Dedifferentiated amniotic fluid mesenchymal stem cell (primary cell): Measurements from ENCODE around the gene ROBO4.

ENCODE experiments used
- DNase-seq: peaks from one replicate; pipeline ENCODE4 v3.0.0-alpha.2; 2016; ENCODE audit errors: extremely low spot score

ROBO4 gene

DNA sequence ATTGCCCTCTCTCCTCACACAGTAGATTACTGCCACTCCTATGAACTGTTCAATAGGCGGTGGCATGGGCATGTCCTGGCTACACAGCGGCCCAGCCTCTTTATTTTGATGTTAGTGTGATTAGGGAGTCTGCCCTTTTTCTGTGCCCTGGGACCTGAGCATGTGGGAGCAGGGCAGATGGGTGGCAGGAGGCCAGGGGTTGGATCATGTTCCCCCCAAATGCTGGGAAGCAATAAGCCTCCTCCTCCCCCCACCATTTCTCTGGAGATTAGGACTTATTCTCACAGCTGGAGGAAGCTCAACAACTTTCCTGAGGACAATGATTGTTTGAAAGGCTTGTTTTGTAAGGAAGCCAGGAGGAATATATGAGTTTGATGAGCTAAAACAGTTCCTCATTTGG lies 22.2 kb upstream of the ROBO4 start:
- DNase-seq = no peak

DNA sequence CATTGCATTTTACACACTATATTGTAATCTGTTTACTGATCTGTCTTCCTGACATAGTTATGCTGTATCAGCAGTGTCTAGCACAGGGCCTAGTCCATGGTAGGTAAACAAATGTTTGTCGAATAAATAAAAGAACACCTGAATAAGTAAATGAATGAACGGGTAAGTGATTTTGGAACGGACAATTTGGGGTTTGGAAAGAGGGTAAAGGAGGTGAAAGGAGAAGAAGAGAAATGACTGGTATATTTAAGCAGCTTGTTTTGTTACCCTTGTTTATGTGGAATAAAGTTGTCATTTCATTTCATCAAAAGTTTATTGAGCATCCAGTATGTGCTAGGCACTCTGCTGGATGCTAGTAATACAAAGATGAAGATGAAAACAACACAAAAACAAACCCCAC lies 21.3 kb upstream of the ROBO4 start, which contains the start of gene HEPN1:
Gene HEPN1 (plus strand): TSS at position 301 of the 400 bp plus-strand sequence.
- no peak for DNase-seq

DNA sequence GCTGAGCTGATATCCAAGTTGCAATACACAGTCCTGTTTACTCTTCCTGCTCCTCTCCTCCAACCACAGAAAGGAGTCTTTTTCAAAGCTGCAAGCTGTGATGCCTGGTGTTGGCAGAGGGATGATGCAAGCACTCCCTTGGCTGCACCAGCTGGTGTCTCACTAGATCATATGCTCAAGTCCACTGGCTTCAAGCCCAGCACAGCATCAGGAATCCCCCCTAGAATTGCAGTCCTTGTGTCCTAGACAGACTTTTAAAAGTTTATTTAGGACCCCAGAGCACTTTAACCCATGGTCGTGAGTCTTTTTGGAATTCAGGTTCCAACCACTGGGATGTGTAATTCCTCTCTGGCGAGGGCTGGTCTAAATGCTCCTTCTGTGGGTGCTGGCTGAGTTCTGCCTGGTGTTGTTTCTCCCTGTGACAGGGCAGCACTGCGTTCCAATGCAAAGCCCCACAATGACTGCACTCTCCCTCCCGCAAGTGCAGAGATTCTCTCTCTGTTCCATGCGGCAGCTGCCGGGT lies 19.5 kb upstream of the ROBO4 start:
- no peak for DNase-seq

DNA sequence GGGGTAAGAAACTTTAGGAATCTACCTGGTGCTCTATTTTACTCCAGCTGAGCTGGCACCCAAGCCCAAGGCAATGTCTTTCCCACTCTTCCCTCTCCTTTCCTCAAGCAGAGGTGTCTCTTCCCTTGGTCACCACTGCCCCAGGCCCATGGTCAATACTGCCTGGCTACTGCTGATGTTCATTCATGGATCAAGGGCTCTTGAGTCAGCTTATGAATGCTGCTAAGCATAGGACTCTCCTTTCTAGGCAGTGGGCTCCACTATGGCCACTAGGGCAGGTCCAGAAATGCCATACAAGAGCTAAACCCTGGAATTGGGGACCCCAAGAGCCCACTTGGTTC lies 18.7 kb upstream of the ROBO4 start:
- DNase-seq = no peak

DNA sequence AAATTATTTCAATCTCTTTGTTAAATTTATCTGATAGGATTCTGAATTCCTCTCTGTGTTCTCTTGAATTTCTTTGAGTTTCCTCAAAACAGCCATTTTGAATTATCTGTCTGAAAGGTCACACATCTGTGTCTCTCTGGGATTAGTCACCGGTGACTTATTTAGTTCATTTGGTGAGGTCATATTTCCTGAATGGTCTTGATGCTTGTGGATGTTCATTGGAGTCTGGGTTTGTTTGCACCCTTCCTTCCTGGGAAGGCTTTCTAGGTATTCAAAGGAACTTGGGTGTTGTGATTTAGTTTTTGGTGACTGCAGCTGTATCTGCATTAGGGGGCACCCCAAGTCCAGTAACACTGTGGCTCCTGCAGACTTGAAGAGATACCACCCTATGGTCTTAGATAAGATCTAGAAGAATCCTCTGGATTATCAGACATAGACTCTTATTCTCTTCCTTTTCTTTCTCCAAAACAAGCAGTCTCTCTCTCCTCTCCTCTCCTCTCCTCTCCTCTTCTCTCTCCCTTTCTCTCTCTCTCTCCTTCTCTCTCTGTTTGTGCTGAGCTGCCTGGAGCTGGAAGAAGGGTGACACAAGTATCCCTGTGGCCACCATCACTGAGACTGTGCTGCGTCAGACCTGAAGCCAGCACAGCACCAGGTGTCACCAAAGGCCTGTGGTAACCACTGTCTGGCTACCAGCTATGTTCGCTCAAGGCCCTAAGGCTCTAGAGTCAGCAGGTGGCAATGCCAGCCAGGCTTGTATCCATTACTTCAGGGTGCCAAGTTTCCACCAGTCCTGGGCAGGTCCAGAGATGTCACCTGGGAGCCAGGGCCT lies 18.1 kb upstream of the ROBO4 start:
- no peak for DNase-seq

DNA sequence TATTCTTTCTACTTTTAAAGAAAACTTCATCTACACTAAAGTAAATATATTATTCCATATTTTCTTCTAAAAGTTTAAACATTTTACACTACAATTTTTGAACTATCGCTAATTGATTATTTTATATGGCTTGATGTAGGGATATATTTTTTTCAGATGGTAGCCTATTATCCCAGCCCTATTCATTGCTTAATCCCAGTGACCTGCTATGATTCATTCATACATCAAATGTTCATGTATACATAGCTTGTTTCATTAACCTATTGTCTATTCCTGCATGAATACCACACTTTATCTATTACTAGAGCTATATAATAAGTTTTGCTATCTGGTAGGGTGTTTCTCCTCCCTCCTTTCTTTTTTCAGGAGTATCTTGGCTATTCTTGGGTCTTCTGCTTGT lies 5.0 kb upstream of the ROBO4 start:
- DNase-seq = no peak

DNA sequence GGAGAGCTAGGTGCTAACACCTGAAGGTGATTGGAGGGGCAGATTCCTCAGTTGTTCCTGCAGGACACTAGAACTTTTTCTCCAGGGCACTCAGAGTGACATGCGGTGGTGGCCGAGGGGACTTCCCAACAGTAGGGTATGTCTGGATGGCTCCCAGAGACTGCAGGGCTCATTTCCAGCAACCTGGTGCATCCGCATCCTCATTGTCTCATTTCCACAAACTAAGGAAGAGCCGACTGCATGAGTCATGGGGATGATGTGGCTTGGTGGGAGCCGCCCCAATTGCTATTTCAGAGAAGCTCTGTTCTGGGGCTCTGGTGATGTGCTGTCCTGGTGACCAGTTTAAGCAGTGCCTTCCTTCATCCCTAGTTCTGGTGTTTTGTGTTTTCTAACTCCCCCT lies 2.8 kb upstream of the ROBO4 start:
- peak; percentile 81 for DNase-seq

DNA sequence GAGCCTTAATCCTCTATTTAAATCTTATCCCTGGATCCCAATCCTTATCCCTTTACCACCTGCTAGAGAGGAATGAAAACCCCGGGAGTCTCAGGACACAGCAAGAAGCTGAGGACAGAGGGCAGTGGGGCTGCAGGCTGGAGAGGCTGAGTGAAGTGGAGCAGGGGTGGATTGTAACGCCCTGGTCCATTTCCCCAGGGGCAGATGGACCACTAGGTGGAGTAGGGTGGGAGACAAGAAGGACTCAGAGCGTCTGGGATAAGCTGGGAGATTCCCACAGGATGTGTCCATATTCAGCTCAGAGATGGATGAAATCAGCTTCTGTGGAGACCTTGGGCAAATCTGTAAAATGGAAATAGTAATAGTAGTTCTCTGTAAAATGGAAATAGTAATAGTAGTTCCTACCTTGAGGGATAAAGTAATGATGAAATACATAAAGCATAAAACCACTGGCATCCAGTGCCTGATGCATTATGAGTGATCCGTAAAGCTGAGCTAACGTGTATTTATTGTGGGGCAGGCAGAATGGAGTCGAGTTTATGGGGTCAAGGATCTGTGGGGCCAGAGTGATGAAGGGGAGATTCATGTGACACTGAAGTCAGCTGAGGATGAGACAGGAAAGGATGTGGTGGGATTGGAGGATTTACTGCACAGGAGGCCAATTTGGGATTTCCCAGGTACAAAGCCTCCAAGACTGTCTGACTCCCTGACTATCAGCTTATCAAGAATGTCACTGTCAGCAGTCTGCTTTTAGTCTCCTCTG lies 1.9 kb upstream of the ROBO4 start:
- no peak for DNase-seq

DNA sequence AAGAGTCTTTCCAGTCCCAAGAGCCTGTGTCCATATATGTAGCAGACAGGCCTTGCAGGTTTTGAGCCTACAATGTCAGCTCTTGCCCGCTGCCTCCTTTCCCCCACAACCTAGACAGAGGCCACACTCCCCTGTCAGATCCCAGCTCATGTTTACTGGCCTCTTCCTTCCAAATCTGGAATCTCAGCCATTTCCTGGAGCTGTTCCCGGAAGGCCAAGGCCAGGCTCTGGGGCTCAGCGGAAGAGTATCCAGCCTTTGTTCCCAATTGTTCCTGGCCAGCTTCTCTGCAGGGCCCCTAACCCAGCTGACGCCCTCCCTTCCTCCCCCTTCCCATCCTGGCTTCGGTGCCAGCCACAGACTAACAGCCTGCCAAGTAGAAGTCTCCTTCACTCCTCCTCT lies 1.0 kb upstream of the ROBO4 start:
- peak; percentile 31 for DNase-seq

DNA sequence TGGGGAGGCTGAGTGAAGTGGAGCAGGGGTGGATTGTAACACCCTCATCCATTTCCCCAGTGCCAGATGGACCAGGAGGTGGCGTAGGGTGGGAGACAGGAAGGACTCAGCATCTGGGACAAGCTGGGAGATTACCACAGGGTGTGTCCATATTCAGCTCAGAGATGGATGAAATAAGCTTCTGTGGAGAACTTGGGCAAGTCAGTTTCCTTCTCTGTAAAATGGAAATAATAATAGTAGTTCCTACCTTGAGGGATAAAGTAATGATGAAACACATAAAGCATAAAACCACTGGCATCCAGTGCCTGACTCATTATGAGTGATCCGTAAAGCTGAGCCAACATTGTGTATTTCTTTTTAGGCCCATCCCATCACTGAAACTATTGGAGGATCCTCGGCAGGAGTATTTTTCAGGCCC lies 607 bp upstream of the ROBO4 start:
- peak; percentile 91 for DNase-seq

DNA sequence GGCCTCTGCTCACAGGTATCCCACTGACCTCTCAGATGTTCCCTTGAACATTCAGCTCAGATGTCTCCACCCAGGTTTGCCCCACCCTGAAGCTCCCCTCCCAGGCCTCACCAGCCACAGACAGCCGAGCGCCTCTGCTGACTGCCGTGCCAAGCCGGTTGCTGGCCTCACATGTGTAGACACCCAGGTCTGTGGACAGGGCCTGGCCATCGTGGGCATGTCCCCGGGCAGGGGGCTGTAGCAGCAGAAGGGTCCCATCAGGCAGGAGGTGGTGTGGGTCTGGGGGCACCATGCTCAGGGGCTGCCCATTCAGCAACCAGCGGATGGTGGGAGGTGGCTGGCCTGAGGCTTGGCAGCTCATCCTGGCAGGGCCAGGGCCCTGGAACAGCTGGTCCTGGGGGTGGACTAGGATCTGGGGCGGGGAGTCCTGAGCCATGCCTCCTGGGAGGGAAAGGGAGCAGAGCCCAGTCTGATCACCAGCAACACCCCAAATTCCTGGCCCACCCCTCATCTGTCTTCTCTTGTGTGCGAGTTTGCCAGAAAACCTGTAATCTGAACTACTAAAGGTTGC lies 759 bp downstream of the ROBO4 start:
- DNase-seq = no peak

DNA sequence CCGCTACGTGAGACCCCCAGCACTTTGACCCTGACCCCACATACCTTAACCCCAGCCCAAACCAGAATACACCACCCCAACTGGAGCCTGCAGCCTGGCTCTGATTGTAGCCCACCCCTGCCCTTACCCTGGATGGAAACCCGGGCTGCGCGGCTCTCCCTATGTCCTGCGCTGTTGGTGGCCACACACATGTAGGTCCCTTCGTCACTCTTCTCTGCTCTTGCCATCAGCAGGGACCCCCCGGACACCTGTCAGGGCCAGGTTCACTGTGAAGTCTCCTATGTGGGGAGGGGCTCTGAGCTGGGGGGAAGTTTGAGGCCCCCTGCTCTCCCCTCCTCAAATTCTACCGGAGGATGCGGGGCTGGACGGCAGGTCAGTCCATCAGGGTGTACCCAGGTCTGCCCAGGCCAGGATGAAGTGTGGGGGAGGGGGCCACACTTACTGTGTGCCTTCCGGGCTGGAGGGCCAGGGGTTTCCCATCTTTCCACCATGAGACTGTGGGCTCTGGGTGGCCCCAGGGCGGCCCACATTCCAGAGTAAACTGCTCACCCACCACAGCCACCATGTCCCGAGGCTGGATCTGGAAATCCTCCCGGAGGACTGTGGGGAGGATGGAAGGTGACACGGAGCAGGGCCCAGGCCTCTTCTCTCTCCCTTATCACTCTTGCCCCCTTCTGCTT lies 1.5 kb downstream of the ROBO4 start:
- no peak for DNase-seq

DNA sequence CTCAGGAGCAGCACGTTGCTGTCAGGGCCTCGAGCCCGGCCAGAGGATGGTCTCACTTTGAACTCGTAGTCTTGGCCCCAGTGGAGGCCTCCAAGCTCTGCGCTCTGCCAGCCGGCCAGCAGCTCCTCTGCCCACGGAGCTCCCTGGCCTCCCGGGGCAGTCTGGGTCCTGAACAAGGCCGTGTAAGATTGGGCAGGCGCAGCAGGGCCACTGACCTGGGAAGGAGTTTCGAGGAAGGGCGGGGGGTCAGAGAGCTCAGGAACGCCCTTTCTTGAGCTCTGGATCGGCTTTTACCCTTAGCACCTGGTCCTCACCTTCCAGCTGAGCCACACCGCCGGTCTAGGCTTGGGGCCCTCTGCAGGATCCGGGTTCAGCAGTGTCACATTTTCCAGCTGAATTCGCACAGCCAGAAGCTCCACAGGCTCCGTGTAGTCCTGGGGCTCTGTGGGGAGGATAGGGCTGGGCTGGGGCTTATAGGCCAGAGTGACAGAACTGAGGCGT lies 2.1 kb downstream of the ROBO4 start:
- no peak for DNase-seq

DNA sequence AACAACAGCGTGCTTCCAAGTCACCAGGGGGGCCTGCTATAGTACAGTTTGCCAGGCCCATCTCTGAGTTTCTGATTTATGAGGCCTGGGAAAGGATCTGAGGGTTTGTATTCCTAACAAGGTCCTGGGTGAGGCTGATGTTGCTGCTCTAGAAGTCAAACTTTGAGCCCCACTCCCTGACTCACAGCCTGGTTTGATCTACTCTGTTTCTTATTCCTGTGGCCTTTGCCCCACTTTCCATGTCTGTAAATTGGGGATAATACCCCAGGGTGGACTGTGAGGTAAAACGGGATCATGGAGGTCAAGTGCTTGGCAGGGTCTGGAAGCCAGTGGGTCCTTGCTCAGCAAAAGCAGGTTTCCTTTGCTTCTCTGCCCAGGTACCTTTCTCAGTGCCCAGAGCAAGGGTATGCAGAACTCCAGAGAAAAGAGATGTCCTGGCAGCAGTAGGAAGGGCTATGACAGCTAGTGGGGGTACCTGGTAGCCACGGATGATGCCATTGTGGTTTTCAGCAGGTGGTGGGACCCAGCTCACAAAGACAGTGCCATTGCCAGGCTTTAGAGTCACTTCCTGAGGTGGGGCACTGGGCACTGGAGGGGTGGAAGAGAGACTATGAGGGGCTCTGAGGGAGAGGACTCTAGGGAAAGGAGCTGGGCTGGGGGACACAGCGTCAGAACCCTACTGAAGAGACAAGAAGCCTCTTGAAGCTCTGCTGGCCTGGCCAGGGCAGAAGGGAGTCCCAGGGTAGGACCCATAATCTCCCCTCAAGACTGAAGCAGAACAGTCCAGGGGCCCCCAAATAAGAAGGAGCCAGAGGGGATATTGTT lies 2.8 kb downstream of the ROBO4 start:
- DNase-seq = no peak

DNA sequence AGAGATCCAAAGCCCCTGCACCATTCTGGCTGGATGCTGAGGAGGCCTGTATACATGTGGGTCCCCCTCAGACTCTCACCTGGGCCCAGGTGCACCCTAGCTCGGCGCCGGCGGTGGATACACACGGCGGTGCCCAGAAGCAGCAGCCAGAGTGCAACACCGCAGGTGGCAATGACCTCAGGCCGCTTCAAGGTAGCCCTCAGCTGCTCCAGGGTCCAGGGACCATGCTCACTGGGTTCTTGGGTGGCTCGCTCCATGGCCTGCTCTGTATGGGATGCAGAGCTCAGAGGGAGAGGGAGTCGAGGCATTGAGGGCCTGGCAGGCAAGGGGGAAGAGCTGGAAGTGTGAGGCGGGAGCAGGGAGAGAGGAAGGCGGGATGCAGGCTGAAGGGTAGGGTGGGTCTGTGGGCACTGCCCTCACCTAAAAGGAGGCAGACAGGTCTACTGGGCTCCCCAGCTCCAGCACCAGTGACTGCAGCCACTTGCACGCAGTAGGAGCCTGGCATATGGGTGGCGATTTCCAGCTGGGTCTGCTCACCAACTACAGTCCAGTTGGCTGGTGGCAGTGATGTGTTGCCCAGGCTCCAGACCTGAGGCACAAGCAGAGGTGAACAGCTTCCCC lies 3.8 kb downstream of the ROBO4 start:
- DNase-seq = no peak

DNA sequence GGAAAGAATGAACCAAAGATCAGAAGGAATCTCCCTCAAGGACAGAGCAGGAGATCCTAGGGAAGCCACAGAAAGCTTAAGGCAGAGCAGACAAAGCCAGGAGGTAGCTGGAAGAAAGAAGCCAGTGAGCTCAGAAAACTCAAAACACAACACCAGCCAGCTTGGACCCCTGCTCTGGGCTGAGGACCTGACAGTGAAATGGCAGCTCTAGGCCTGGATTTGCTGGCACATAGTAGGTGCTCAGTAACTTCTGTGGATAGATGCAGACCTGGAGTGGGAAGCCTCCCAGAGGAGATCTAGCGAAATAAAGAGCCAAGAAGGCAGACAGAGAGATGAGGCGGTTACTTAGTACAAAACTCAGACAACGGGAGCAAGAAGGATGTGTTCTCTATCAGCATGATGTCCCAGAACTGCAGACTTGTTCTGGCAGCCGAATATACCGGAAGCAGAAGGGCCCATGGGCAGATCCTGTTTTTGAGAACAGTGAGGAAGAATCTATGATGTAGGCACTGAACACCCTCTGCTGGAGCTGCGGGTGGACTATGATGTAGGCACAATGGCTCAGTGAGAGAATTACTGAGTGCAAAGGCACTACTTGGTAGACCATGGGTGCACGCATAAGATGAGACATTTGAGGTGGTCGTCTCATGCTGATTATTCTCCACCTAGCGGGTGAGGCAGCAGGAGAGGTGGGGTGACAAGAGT lies 4.8 kb downstream of the ROBO4 start:
- DNase-seq = no peak

DNA sequence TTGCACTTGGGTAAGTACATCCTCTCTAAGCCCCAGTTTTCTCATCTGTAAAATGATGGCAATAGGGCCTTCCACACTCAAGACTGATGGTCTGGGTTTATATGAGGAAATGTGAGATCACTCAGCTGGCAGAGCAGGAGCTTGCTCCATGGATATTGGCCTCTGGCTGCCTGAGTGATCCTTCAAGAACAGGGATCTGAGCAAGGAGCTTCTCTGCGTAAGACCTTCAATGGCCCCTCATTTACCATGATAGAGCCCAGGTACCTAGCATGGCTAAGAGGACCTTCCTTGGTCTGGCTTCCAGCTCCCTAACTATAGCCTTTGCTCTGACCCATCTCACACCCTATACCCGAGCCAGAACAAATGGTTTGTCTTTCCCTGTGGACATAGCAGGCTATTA lies 5.5 kb downstream of the ROBO4 start:
- DNase-seq = no peak

DNA sequence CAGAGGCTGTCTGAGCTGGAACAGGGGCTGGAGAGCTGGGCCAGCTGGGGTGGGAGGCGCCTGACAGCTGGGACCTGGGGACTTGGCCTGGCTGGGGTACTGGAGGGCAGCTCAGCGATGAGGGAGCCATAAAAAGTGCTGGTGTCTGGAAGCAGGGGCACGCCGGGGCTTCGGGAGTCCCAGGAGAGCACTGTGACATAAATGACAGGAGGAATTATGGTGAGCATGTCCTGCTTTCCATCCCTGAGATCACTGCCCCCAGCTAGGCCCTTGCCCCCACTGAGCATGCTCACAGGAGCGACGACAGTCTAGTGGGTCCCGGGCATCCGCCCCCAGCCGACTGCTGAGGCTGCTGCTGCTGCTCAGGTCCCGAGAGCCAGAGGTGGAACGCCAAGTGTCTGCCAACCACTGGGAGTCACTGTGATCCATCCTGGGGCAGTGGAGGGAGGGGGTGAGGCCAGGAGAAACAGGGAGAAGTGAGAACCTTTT lies 6.2 kb downstream of the ROBO4 start:
- DNase-seq = no peak

DNA sequence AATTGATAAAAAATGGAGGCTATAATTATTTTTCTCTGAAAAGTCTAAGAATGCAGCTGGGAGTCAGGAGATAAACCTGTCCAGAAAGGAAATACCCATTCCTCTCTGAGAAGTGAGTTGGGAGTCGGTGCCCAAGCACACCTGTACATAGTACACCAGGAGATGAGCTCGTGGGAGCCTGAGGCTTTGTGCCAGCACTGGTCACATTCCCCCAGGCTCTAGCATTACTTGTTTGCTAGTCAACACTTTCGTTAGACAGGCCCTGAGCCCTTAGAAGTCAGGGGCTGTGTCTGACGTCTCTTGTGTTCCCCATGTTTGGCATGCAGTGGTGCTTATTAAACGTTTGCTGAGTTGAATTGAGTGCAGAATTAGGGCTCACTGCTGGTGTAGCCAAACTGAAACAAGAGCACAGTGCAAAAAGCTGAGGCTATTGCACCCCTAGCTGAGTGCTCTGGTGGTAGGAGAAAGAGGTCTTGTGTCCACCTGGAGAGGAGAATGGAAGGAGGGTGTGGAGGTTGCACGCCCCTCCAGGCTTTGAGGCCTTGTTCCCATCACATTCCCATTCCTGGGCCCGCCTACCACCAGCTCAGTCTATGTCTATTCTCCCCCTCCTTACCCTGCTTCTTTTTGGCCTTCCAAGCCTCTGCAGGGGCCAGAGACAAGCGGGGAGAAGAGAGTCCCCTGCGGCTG lies 6.8 kb downstream of the ROBO4 start:
- no peak for DNase-seq
